NK-92 (cell line): Measurements from ENCODE around the gene SLC41A3.
"Not testable (repeated sequence)": the region's sequence is repeated elsewhere in the genome, so short reads cannot be mapped to it uniquely, and the experiment has no call there.

Experiments used
- DNase-seq: peaks from one replicate; lab custom pipeline; 2025; ENCODE audit not compliant: unreplicated experiment; lab: John Stamatoyannopoulos, UW

The SLC41A3 gene

GRCh38 chr3:125960066-125960424 is 123.9 kb downstream of the SLC41A3 start:
- no peak for DNase-seq

GRCh38 chr3:125959317-125960065 is 124.4 kb downstream of the SLC41A3 start:
- no peak for DNase-seq

- no peak for DNase-seq
Observed at GRCh38 chr3:125958511-125959316, 125.2 kb downstream of the SLC41A3 start.

- DNase-seq: no peak
Observed at GRCh38 chr3:125957674-125958510, 126.0 kb downstream of the SLC41A3 start.

GRCh38 chr3:125957020-125957419 is 126.9 kb downstream of the SLC41A3 start:
- not testable (repeated sequence) for DNase-seq
